ENCODE measurements around the gene CIZ1.
A peak's percentile ranks its signal among the peaks of the same experiment; 100 is the strongest.
"Not testable (repeated sequence)": the region's sequence is repeated elsewhere in the genome, so short reads cannot be mapped to it uniquely, and the experiment has no call there.

Gene CIZ1

DNA sequence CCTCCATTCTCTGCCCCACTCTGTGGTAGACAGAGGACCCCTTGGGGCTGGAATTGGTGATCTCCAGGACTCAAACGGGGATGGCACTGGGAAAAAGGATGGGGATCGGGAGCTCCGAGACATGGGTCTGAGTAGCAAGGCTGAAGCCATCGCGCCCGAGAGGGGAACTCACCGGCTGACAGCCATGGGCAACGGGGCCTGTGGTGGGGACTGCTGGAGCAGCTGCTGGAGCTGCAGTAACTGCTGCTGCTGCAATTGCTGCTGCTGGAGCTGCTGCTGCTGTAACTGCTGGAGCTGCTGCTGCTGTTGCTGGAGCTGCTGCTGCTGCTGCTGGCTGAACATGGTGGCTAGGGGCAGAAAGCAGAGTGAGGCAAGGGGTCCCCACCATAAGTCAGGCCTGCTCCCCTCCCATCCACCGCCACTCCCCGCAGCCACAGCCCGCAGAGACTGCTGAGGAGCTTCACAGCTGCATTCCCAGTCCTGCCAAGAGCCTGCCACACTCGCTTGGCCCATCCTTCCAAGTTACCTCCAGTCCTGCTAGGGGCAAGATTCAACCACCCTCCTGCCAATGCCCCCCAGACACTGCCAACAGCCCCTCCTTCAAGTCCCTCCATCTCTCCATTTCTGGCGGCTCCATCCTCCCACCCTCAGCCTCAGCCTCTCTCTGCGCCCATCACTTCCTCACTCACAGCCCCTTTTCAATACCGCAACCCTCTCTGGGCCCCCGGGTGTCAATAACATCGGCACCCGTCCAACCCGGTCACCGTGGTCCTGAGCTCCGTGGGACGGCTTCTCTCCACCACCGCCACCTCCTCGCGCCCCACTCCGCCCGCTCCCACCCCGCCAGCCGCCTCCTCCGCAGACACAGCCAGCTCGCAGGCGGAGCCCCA lies 611 bp downstream of the CIZ1 start:
- no peak for TF ChIP-seq JUND (IDR thresholded peaks at IDR 0.05; ENCODE audit: low read depth)
- DNase-seq (ENCODE audit: low read depth in 1 of 2, low spot score in 1 of 2), result no peak
- in situ Hi-C loops (cut with HindIII; ENCODE audit: low pct_unique_long_range_greater_than_20kb, low sequenced_read_pairs), result no loop called here

DNA sequence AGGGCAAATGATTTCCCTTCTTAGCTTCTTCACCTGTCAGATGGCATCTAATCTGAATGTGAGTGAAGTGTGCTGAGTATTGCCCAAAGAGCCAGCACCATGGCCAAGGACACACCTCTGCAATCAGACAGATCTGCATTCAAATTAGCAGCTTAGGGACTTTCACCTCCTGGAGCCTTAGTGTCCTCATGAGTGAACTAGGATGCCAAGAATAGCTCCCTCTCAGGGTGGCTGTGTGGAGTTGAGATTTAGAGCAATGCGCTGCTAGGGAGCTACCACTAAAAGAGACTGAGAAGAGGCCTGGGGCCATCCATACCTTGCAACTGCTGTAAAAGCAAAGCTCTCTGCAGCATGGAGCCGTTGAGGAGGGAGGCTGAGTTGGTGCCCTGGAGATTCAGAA lies 1.4 kb downstream of the CIZ1 start:
- in situ Hi-C loops (cut with HindIII; ENCODE audit: low pct_unique_long_range_greater_than_20kb, low sequenced_read_pairs), result no loop called here
- DNase-seq (ENCODE audit: low read depth in 1 of 2, low spot score in 1 of 2), result peak in 1 of 2 experiments; percentile 35
- no peak for TF ChIP-seq JUND (IDR thresholded peaks at IDR 0.05; ENCODE audit: low read depth)

- no peak for TF ChIP-seq JUND (IDR thresholded peaks at IDR 0.05; ENCODE audit: low read depth)
- in situ Hi-C loops (cut with HindIII; ENCODE audit: low pct_unique_long_range_greater_than_20kb, low sequenced_read_pairs), result no loop called here
- DNase-seq (ENCODE audit: low read depth in 1 of 2, low spot score in 1 of 2), result no peak
Measured at GRCh38 chr9:128188209-128188608, 3.2 kb downstream of the CIZ1 start.

DNA sequence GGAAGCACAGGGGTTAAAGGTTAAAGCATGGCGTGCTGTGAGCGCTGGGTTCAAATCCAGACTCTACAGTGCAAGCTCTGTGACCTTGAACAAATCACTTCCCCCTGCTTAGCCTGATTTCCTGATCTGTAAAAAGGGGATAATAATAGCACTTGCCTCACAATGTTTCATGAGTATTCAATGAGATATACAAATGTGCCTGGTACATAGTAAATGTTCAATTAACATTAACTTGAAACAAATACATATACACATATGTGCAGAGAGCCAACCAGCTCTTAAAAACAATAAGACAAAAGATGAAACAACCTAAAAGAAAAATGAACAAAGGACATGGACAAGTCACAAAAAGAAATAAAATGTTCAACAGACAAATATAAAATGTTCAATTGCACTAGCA lies 4.0 kb downstream of the CIZ1 start:
- TF ChIP-seq JUND (IDR thresholded peaks at IDR 0.05; ENCODE audit: low read depth), result no peak
- in situ Hi-C loops (cut with HindIII; ENCODE audit: low pct_unique_long_range_greater_than_20kb, low sequenced_read_pairs), result no loop called here
- no peak for DNase-seq (ENCODE audit: low read depth in 1 of 2, low spot score in 1 of 2)

GRCh38 chr9:128185979-128186965 lies 5.1 kb downstream of the CIZ1 start:
- no peak for DNase-seq (ENCODE audit: low read depth in 1 of 2, low spot score in 1 of 2)
- in situ Hi-C loops (cut with HindIII; ENCODE audit: low pct_unique_long_range_greater_than_20kb, low sequenced_read_pairs), result no loop called here
- TF ChIP-seq JUND (IDR thresholded peaks at IDR 0.05; ENCODE audit: low read depth), result no peak

- DNase-seq (ENCODE audit: low read depth in 1 of 2, low spot score in 1 of 2), result no peak
- TF ChIP-seq JUND (IDR thresholded peaks at IDR 0.05; ENCODE audit: low read depth), result no peak
- in situ Hi-C loops (cut with HindIII; ENCODE audit: low pct_unique_long_range_greater_than_20kb, low sequenced_read_pairs), result no loop called here
Measured at GRCh38 chr9:128182893-128183588, 8.3 kb downstream of the CIZ1 start.

GRCh38 chr9:128181480-128181879 lies 9.9 kb downstream of the CIZ1 start:
- in situ Hi-C loops (cut with HindIII; ENCODE audit: low pct_unique_long_range_greater_than_20kb, low sequenced_read_pairs), result not testable (repeated sequence)
- peak in 1 of 2 experiments; percentile 48 for DNase-seq (ENCODE audit: low read depth in 1 of 2, low spot score in 1 of 2)

DNA sequence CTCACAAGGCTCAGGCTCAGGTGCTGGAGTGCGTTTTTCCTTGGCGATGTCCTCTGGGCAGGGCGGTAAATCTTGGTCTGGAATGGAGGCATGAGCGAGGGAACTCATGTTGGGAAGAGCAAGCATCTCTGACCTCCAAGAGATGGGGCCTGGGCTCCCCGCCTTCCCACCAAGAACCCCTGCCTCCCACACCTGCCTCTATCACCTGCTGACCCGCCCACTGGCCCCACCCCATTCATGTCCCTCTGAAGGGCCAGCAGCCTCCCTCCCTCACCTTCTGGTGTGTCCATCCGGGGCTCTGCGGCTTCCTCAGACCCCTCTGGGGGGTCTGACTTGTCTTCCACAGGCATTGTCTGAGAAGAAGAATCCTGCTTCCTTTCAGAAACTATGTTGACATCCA lies 10.9 kb downstream of the CIZ1 start:
- in situ Hi-C loops (cut with HindIII; ENCODE audit: low pct_unique_long_range_greater_than_20kb, low sequenced_read_pairs), result no loop called here

GRCh38 chr9:128180001-128180400 lies 11.4 kb downstream of the CIZ1 start:
- no peak for DNase-seq (ENCODE audit: low read depth in 1 of 2, low spot score in 1 of 2)
- in situ Hi-C loops (cut with HindIII; ENCODE audit: low pct_unique_long_range_greater_than_20kb, low sequenced_read_pairs), result no loop called here
- TF ChIP-seq JUND (IDR thresholded peaks at IDR 0.05; ENCODE audit: low read depth), result no peak

More for the DNA sequence above, 10.9 kb downstream of the CIZ1 start:
- no peak for DNase-seq (ENCODE audit: low read depth in 1 of 2, low spot score in 1 of 2)
- TF ChIP-seq JUND (IDR thresholded peaks at IDR 0.05; ENCODE audit: low read depth), result no peak

- DNase-seq (ENCODE audit: low read depth in 1 of 2, low spot score in 1 of 2), result no peak
- in situ Hi-C loops (cut with HindIII; ENCODE audit: low pct_unique_long_range_greater_than_20kb, low sequenced_read_pairs), result no loop called here
- TF ChIP-seq JUND (IDR thresholded peaks at IDR 0.05; ENCODE audit: low read depth), result no peak
Measured at GRCh38 chr9:128178806-128179431, 12.5 kb downstream of the CIZ1 start.

GRCh38 chr9:128175726-128176125 lies 15.6 kb downstream of the CIZ1 start:
- in situ Hi-C loops (cut with HindIII; ENCODE audit: low pct_unique_long_range_greater_than_20kb, low sequenced_read_pairs), result no loop called here
- DNase-seq (ENCODE audit: low read depth in 1 of 2, low spot score in 1 of 2), result no peak
- TF ChIP-seq JUND (IDR thresholded peaks at IDR 0.05; ENCODE audit: low read depth), result no peak

DNA sequence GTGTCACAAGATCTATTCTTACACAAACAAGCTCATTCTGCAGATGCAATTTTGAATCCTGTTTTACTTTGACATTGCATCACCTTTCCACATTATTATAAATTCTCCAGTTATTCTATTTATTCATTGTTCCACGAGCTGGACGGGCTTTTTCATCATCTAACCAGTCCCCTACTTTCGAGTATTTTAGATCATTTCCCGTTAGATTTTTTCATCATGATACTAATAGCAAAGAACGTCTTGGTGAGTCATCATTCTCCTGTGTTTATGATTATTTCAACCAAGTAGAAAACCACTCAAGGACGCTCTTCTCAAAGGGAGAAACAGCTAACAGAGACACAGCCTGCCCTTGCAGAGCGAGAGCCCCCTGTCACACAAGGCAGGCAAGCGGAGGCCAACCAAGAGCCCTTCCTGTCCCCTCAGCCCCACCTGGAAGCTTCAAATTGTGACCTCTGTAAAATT lies 16.2 kb downstream of the CIZ1 start:
- in situ Hi-C loops (cut with HindIII; ENCODE audit: low pct_unique_long_range_greater_than_20kb, low sequenced_read_pairs), result no loop called here
- no peak for TF ChIP-seq JUND (IDR thresholded peaks at IDR 0.05; ENCODE audit: low read depth)
- DNase-seq (ENCODE audit: low read depth in 1 of 2, low spot score in 1 of 2), result no peak

Data from T47D (cell line).